SK-N-SH treated with all-trans-retinoic acid at 6 μM for 48 hours (cell line): ENCODE results near the gene COPS2.
"Not testable (repeated sequence)": the region's sequence is repeated elsewhere in the genome, so short reads cannot be mapped to it uniquely, and the experiment has no call there.

Experiments
- ATAC-seq: fragments of 200-7000 bp; cut with Tn5 transposase; 3 replicates; pipeline ENCODE4 v1.9.1; 2020; ENCODE audit warnings: mild to moderate bottlenecking, moderate library complexity
- ARNTL ChIP-seq: fragments of 450-650 bp; formaldehyde crosslinking; IDR thresholded peaks from 2 replicates; pipeline ENCODE4 v1.5.0; 2020; ENCODE audit warnings: low read depth, mild to moderate bottlenecking, moderate library complexity, borderline replicate concordance
- BACH2 ChIP-seq: fragments of 250-450 bp; sonication (Bioruptor Pico); IDR thresholded peaks from 2 replicates; pipeline ENCODE4 v1.9.0; 2021; ENCODE audit warnings: mild to moderate bottlenecking, borderline replicate concordance
- CREB5 ChIP-seq: fragments of 250-450 bp; sonication (Bioruptor Pico); IDR thresholded peaks from 2 replicates; pipeline ENCODE4 v1.5.1; 2020; ENCODE audit warnings: low read depth, mild to moderate bottlenecking, moderate library complexity
- CSDC2 ChIP-seq: fragments of 250-450 bp; sonication (Bioruptor Pico); IDR thresholded peaks from 2 replicates; pipeline ENCODE4 v1.5.0; 2020; ENCODE audit warnings: mild to moderate bottlenecking, moderate library complexity
- ESRRG ChIP-seq: fragments of 250-450 bp; sonication (Bioruptor Pico); IDR thresholded peaks from 2 replicates; pipeline ENCODE4 v1.6.1; 2021; ENCODE audit warnings: mild to moderate bottlenecking
- ISL1 ChIP-seq: fragments of 250-450 bp; sonication (Bioruptor Pico); IDR thresholded peaks from 2 replicates; pipeline ENCODE4 v2.1.2; 2022; ENCODE audit warnings: mild to moderate bottlenecking, moderate library complexity
- POU6F1 ChIP-seq: fragments of 250-450 bp; sonication (Bioruptor Pico); IDR thresholded peaks from 2 replicates; pipeline ENCODE4 v1.8.0; 2021; ENCODE audit warnings: low read depth, mild to moderate bottlenecking, moderate library complexity, borderline replicate concordance
- PPARA ChIP-seq: fragments of 250-450 bp; sonication (Bioruptor Pico); IDR thresholded peaks from 2 replicates; pipeline ENCODE4 v1.5.0; 2020; ENCODE audit warnings: mild to moderate bottlenecking, borderline replicate concordance
- TOX ChIP-seq: fragments of 250-450 bp; sonication (Bioruptor Pico); IDR thresholded peaks from 2 replicates; pipeline ENCODE4 v1.8.0; 2021; ENCODE audit warnings: mild to moderate bottlenecking, moderate library complexity, borderline replicate concordance
- ZNF565 ChIP-seq: fragments of 450-650 bp; formaldehyde crosslinking; conservative IDR thresholded peaks from 2 replicates; pipeline ENCODE4 v1.5.0; 2020; ENCODE audit warnings: low read depth, mild to moderate bottlenecking, moderate library complexity
- ZNF8 ChIP-seq: fragments of 450-650 bp; formaldehyde crosslinking; IDR thresholded peaks from 2 replicates; pipeline ENCODE4 v1.5.0; 2020; ENCODE audit warnings: mild to moderate bottlenecking, moderate library complexity

The COPS2 gene

GRCh38 chr15:49082960-49083359 lies 72.4 kb downstream of the COPS2 start:
- TF ChIP-seq TOX (CRISPR knock-in tag) (no peak), ZNF8 (CRISPR knock-in tag) (no peak), ZNF565 (no peak), POU6F1 (CRISPR knock-in tag) (no peak), ARNTL (CRISPR knock-in tag) (no peak), BACH2 (CRISPR knock-in tag) (no peak), CREB5 (CRISPR knock-in tag) (no peak), CSDC2 (no peak)
- ATAC-seq = 0 out of 3 replicates have a peak, but pooled peaks have one; percentile 31

GRCh38 chr15:49079340-49080039 lies 75.9 kb downstream of the COPS2 start:
- no peak for TF ChIP-seq ISL1
- no peak for TF ChIP-seq ARNTL (CRISPR knock-in tag)
- no peak for TF ChIP-seq PPARA (CRISPR knock-in tag)
- no peak for TF ChIP-seq POU6F1 (CRISPR knock-in tag)
- no peak for ATAC-seq

- no peak for TF ChIP-seq POU6F1 (CRISPR knock-in tag)
- no peak for TF ChIP-seq ESRRG (CRISPR knock-in tag)
- TF ChIP-seq TOX (CRISPR knock-in tag) = no peak
- TF ChIP-seq, all 23 proteins: peak for 0
- no peak for ATAC-seq
These were observed 79.5 kb downstream of the COPS2 start for GRCh38 chr15:49075881-49076280.

- not testable (repeated sequence) for ATAC-seq
These were observed 80.7 kb downstream of the COPS2 start for GRCh38 chr15:49074589-49075287.
